Trophoblast cell (in vitro differentiated cells and primary cell): Measurements from ENCODE around the gene CTSO.

Experiments used
- DNase-seq, 2 donors: peaks; one replicate each; pipeline ENCODE4 v3.0.0-alpha.2; 2016
- H2AFZ ChIP-seq: 2 replicates; pipeline ENCODE4 v1.6.1; 2013; ENCODE audit warnings: low read length, moderate library complexity, mild to moderate bottlenecking; ENCODE audit not compliant: insufficient read depth, poor library complexity
- H2AK5ac ChIP-seq: 2 replicates; pipeline ENCODE4 v1.6.1; 2013; ENCODE audit warnings: mild to moderate bottlenecking, low read length
- H2BK120ac ChIP-seq: 2 replicates; pipeline ENCODE4 v1.6.1; 2013; ENCODE audit warnings: low read length, mild to moderate bottlenecking, moderate library complexity; ENCODE audit not compliant: insufficient read depth, poor library complexity
- H2BK12ac ChIP-seq: 2 replicates; pipeline ENCODE4 v1.6.1; 2013; ENCODE audit warnings: mild to moderate bottlenecking, low read length, moderate library complexity
- H2BK5ac ChIP-seq: 2 replicates; pipeline ENCODE4 v1.6.1; 2013; ENCODE audit warnings: low read length, low read depth, moderate library complexity, mild to moderate bottlenecking; ENCODE audit not compliant: poor library complexity
- H3K14ac ChIP-seq: 2 replicates; pipeline ENCODE4 v1.6.1; 2013; ENCODE audit warnings: mild to moderate bottlenecking, low read length
- H3K18ac ChIP-seq: 2 replicates; pipeline ENCODE4 v1.6.1; 2013; ENCODE audit warnings: mild to moderate bottlenecking, low read length
- H3K23ac ChIP-seq: 2 replicates; pipeline ENCODE4 v1.6.1; 2013; ENCODE audit warnings: low read length
- H3K27ac ChIP-seq: 2 replicates; pipeline ENCODE4 v1.5.1; 2013; ENCODE audit warnings: low read depth, mild to moderate bottlenecking, inconsistent platforms, low read length, moderate library complexity
- H3K27me3 ChIP-seq: 2 replicates; pipeline ENCODE4 v1.6.1; 2013; ENCODE audit warnings: inconsistent platforms, mild to moderate bottlenecking, low read length, moderate library complexity; ENCODE audit not compliant: insufficient read depth
- H3K36me3 ChIP-seq, 2 experiments: 1 replicate in 1 of 2; 2 replicates in 1 of 2; pipeline ENCODE4 v1.6.1; 2013; ENCODE audit warnings: low read length in 2 of 2, mild to moderate bottlenecking in 2 of 2, moderate library complexity in 1 of 2; ENCODE audit not compliant: insufficient read depth in 2 of 2, control insufficient read depth in 1 of 2
- H3K4ac ChIP-seq: 2 replicates; pipeline ENCODE4 v1.6.1; 2013; ENCODE audit warnings: low read depth, mild to moderate bottlenecking, low read length, moderate library complexity
- H3K4me1 ChIP-seq, 2 experiments: 1 replicate in 1 of 2; 2 replicates in 1 of 2; pipeline ENCODE4 v1.6.1; 2013; ENCODE audit warnings: low read length in 2 of 2, mild to moderate bottlenecking in 2 of 2, moderate library complexity in 1 of 2; ENCODE audit not compliant: insufficient read depth in 2 of 2, control insufficient read depth in 1 of 2
- H3K4me2 ChIP-seq: 2 replicates; pipeline ENCODE4 v1.6.1; 2013; ENCODE audit warnings: inconsistent platforms, mild to moderate bottlenecking, low read length, moderate library complexity
- H3K4me3 ChIP-seq: 2 replicates; pipeline ENCODE4 v1.5.1; 2013; ENCODE audit warnings: mild to moderate bottlenecking, low read depth, low read length, inconsistent platforms
- H3K79me1 ChIP-seq: one replicate; pipeline ENCODE4 v1.6.1; 2013; ENCODE audit warnings: low read length
- H3K79me2 ChIP-seq: 2 replicates; pipeline ENCODE4 v1.6.1; 2013; ENCODE audit warnings: low read length, mild to moderate bottlenecking; ENCODE audit not compliant: control insufficient read depth, insufficient read depth, poor library complexity
- H3K9ac ChIP-seq: 2 replicates; pipeline ENCODE4 v1.6.1; 2013; ENCODE audit warnings: mild to moderate bottlenecking, low read length
- H3K9me3 ChIP-seq: 2 replicates; pipeline ENCODE4 v1.6.1; 2013; ENCODE audit warnings: low read depth, mild to moderate bottlenecking, control low read depth, inconsistent platforms, low read length; ENCODE audit not compliant: insufficient read depth
- H4K12ac ChIP-seq: 2 replicates; pipeline ENCODE4 v1.6.1; 2013; ENCODE audit warnings: low read depth, mild to moderate bottlenecking, low read length, moderate library complexity
- H4K8ac ChIP-seq: 2 replicates; pipeline ENCODE4 v1.6.1; 2013; ENCODE audit warnings: low read depth, mild to moderate bottlenecking, low read length, moderate library complexity
- H4K91ac ChIP-seq: one replicate; pipeline ENCODE4 v1.6.1; 2013; ENCODE audit warnings: low read depth, mild to moderate bottlenecking, low read length, moderate library complexity
- WGBS: extraction: QIAGEN DNeasy Blood & Tissue Kit; methylation state at CpG from one replicate; pipeline ENCODE4 v1.1.7; 2013; ENCODE audit warnings: missing lambda C conversion rate; ENCODE audit not compliant: insufficient read length, insufficient coverage; ENCODE audit errors: extremely low coverage; 5-methylcytosine and 5-hydroxymethylcytosine counted together

The CTSO gene

DNA sequence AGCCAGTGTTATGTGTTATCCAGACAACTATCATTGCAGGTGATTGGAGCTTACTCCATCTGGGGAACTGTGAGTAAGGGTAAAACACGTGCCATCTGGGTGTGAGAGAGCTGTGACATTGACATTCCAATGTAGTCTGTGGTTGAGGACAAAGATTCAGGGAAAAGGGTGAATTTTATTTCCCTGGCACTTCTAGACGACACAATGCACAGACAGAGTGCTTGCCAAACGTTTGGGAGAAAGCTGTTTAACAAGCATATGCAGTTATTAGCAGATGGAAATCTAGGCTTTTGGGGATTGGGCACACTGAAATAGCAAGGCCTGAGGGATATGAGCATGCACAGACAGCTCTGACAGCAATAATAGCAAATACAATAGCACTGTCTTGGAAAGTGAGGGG is 21.3 kb upstream of the CTSO start:
- Histone ChIP-seq H2BK12ac (no peak overlapping the region), H3K18ac (no peak overlapping the region), H4K12ac (no peak overlapping the region), H3K36me3 (no peaks in the 10 kb centered on the region), H3K4me1 (peaks cover 0 to 13% of the 10 kb centered on the region in 2 experiments), H3K23ac (no peak overlapping the region), H2BK120ac (no peak overlapping the region), H4K91ac (no peak overlapping the region), H3K79me2 (no peaks in the 10 kb centered on the region), H3K9me3 (no peaks in the 10 kb centered on the region), H3K27me3 (no peaks in the 10 kb centered on the region), H3K9ac (no peak overlapping the region), H2AK5ac (no peak overlapping the region), H3K4me3 (no peak overlapping the region), H3K27ac (peak overlapping the region; percentile 4), H3K79me1 (peaks cover 2% of the 10 kb centered on the region), H3K4me2 (no peak overlapping the region), H2AFZ (no peak overlapping the region), H3K14ac (no peak overlapping the region), H3K4ac (no peak overlapping the region), H4K8ac (no peak overlapping the region), H2BK5ac (no peak overlapping the region)
- no peak for DNase-seq
- WGBS = no CpG with 5 or more reads among the region's 3 CpGs

DNA sequence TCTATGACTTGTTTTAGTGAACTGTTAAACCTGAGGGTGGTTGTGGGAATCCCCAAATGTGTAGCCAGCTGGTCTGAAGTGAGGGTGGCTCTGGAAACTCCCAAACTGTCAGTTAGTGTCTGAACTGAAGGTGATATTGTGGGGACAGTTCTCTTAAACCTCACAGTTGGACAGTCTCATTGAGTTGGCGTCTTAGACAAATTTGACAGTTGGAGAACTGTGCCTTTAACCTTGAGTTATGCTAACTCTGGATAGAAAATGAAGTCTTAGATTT is 20.7 kb upstream of the CTSO start:
- no CpG with 5 or more reads among the region's 1 CpG for WGBS
- H3K4me3 ChIP-seq = no peak overlapping the region
- no peak overlapping the region for H2AFZ ChIP-seq
- H2BK120ac ChIP-seq = peak overlapping the region; percentile 15
- no peak for DNase-seq
- no peak overlapping the region for H3K27ac ChIP-seq
- H4K12ac ChIP-seq = no peak overlapping the region
- H3K4ac ChIP-seq = no peak overlapping the region
- peaks cover 2% of the 10 kb centered on the region for H3K79me1 ChIP-seq
- H2BK12ac ChIP-seq = peak overlapping the region; percentile 65
- no peak overlapping the region for H3K4me2 ChIP-seq
- H3K9me3 ChIP-seq = no peaks in the 10 kb centered on the region
- no peaks in the 10 kb centered on the region for H3K27me3 ChIP-seq
- H3K9ac ChIP-seq = no peak overlapping the region
- no peak overlapping the region for H3K14ac ChIP-seq
- no peak overlapping the region for H3K18ac ChIP-seq
- no peak overlapping the region for H3K23ac ChIP-seq
- H4K91ac ChIP-seq = peak overlapping the region; percentile 35
- no peaks in the 10 kb centered on the region for H3K36me3 ChIP-seq
- no peak overlapping the region for H2BK5ac ChIP-seq
- no peak overlapping the region for H2AK5ac ChIP-seq
- no peaks in the 10 kb centered on the region for H3K79me2 ChIP-seq
- H3K4me1 ChIP-seq = peaks cover 0 to 13% of the 10 kb centered on the region in 2 experiments
- no peak overlapping the region for H4K8ac ChIP-seq

DNA sequence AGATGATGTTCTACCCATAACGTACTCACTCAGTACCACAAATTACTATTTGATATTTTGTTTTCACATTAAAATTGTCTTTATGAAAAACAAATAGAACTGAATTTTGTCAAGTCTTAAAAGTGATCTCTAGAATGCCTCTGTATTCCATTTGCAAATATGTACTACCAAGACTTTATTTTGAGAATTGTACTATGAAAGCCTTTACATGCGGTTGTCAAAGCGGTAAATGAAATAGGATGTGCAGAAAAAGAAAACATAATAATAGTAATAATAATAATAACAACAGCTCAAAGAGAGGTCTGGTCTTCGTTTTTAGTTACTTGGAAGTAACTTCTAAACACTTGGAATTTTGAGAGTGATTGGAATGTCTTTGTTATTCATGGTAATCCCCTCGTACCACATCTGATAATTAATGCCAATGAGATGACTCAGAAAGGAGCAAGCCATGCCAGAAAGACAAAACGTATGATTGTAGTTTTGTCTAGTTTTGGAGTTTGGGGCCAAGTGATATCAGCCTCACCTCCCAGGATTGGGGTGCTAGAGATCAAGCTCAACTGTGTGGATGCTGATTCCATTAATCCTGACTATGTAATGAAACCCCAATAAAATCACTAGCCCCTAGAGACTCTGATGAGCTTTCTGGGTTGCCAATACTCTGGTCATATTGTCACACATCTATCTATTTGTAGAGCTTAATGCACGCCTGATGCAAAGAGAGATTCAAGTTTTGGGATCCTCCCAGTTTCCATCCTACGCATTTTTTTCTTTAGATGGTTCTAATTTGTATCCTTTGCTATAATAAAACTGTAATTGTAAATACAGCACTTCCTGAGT is 20.2 kb upstream of the CTSO start:
- DNase-seq = peak in 1 of 2 donors; percentile 9
- Histone ChIP-seq H2AFZ (no peak overlapping the region), H3K27me3 (no peaks in the 10 kb centered on the region), H3K4me3 (no peak overlapping the region), H3K9ac (no peak overlapping the region), H2BK5ac (no peak overlapping the region), H3K4me2 (no peak overlapping the region), H3K79me1 (peaks cover 2% of the 10 kb centered on the region), H4K91ac (peak overlapping the region; percentile 35), H4K12ac (no peak overlapping the region), H3K79me2 (no peaks in the 10 kb centered on the region), H3K18ac (no peak overlapping the region), H3K36me3 (no peaks in the 10 kb centered on the region), H2BK12ac (peak overlapping the region; percentile 50), H3K4me1 (peaks cover 0 to 13% of the 10 kb centered on the region in 2 experiments), H3K27ac (no peak overlapping the region), H3K4ac (no peak overlapping the region), H2AK5ac (no peak overlapping the region), H3K14ac (no peak overlapping the region), H3K23ac (no peak overlapping the region), H3K9me3 (no peaks in the 10 kb centered on the region), H4K8ac (no peak overlapping the region), H2BK120ac (peak overlapping the region; percentile 7)
- no CpG with 5 or more reads among the region's 8 CpGs for WGBS

DNA sequence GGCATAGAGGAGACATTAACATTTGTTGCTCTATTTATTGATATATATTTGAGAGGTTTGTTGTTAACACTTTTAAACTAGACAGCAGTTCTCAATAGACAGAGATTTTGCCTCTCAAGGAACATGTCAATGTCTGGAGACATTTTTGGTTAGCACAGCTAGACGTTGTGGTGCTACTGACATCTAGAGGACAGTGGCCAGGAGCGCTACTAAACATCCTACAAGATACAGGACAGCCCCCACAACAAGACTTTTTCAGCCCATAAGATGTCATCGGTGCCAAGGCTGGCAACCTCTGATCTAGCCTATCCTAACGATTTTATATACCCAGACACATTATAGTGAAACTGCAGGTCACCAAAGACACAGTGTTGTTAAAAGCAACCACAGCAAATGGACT is 18.4 kb upstream of the CTSO start:
- Histone ChIP-seq H3K27ac (no peak overlapping the region), H2BK12ac (no peak overlapping the region), H3K9me3 (no peaks in the 10 kb centered on the region), H3K4me3 (no peak overlapping the region), H2AK5ac (no peak overlapping the region), H3K27me3 (no peaks in the 10 kb centered on the region), H3K14ac (no peak overlapping the region), H3K4me1 (peaks cover 0 to 14% of the 10 kb centered on the region in 2 experiments), H4K12ac (no peak overlapping the region), H3K9ac (no peak overlapping the region), H3K23ac (no peak overlapping the region), H3K4me2 (no peak overlapping the region), H3K36me3 (no peaks in the 10 kb centered on the region), H2AFZ (no peak overlapping the region), H3K79me2 (no peaks in the 10 kb centered on the region), H2BK120ac (no peak overlapping the region), H3K79me1 (peaks cover 2% of the 10 kb centered on the region), H3K4ac (no peak overlapping the region), H4K91ac (no peak overlapping the region), H2BK5ac (no peak overlapping the region), H4K8ac (no peak overlapping the region), H3K18ac (no peak overlapping the region)
- no CpG with 5 or more reads among the region's 4 CpGs for WGBS
- DNase-seq = peak in 1 of 2 donors; percentile 13
